Endodermal cell (in vitro differentiated cells): Measurements from ENCODE around the gene FHDC1. TPM values are rescaled to one million over a fixed set of nuclear protein-coding genes. Genes with fewer than 3 reads are reported as not detected.

Source experiments
- DNase-seq: peaks from one replicate; pipeline ENCODE4 v3.0.0-alpha.2; 2017
- H3K27ac ChIP-seq: 2 replicates; pipeline ENCODE4 v1.5.1; 2013; ENCODE audit warnings: mild to moderate bottlenecking, low read depth, low read length, moderate library complexity
- H3K27me3 ChIP-seq: 2 replicates; pipeline ENCODE4 v1.6.1; 2013; ENCODE audit warnings: mild to moderate bottlenecking, low read length, moderate library complexity; ENCODE audit not compliant: insufficient read depth, control insufficient read depth, poor library complexity, severe bottlenecking
- H3K36me3 ChIP-seq: 2 replicates; pipeline ENCODE4 v1.7.0; 2013; ENCODE audit warnings: mild to moderate bottlenecking, low read length, moderate library complexity; ENCODE audit not compliant: control insufficient read depth, insufficient read depth
- H3K4me1 ChIP-seq: one replicate; pipeline ENCODE4 v1.7.0; 2013; ENCODE audit warnings: low read length; ENCODE audit not compliant: control insufficient read depth, insufficient read depth
- H3K4me3 ChIP-seq: 2 replicates; pipeline ENCODE4 v1.5.1; 2013; ENCODE audit warnings: mild to moderate bottlenecking, low read length, moderate library complexity
- H3K9ac ChIP-seq: 2 replicates; pipeline ENCODE4 v1.6.1; 2013; ENCODE audit warnings: mild to moderate bottlenecking, low read length, moderate library complexity; ENCODE audit not compliant: poor library complexity, severe bottlenecking; ENCODE audit errors: extremely low read depth
- H3K9me3 ChIP-seq: 2 replicates; pipeline ENCODE4 v1.6.1; 2013; ENCODE audit warnings: mild to moderate bottlenecking, low read length, moderate library complexity; ENCODE audit not compliant: control insufficient read depth
- H3K27ac Mint-ChIP-seq: 2 replicates; pipeline ENCODE4 v1.8.0; 2020; ENCODE audit warnings: mixed read lengths
- H3K27me3 Mint-ChIP-seq: 2 replicates; pipeline ENCODE4 v1.8.0; 2021; ENCODE audit warnings: mild to moderate bottlenecking, mixed read lengths; ENCODE audit not compliant: insufficient read depth
- H3K36me3 Mint-ChIP-seq: 2 replicates; pipeline ENCODE4 v1.8.0; 2020; ENCODE audit warnings: low read depth, mixed read lengths
- H3K4me1 Mint-ChIP-seq: 2 replicates; pipeline ENCODE4 v1.8.0; 2020; ENCODE audit warnings: mixed read lengths
- H3K4me3 Mint-ChIP-seq: 2 replicates; pipeline ENCODE4 v1.8.0; 2020; ENCODE audit warnings: mild to moderate bottlenecking, moderate library complexity, mixed read lengths
- H3K9me3 Mint-ChIP-seq: 2 replicates; pipeline ENCODE4 v1.8.0; 2020; ENCODE audit warnings: mild to moderate bottlenecking, mixed read lengths
- CTCF ChIP-seq: fragments of 200-600 bp; sonication (generic); conservative IDR thresholded peaks from 2 replicates; pipeline ENCODE4 v1.5.0; 2021; ENCODE audit warnings: antibody characterized with exemption, mild to moderate bottlenecking
- WGBS, 2 experiments: methylation state at CpG; one replicate each; pipeline versions ENCODE4 v1.1.5 to v1.1.7; 2013; ENCODE audit warnings: missing lambda C conversion rate in 2 of 2, mixed read lengths in 1 of 2; ENCODE audit not compliant: insufficient coverage in 1 of 2, insufficient read length in 1 of 2; 5-methylcytosine and 5-hydroxymethylcytosine counted together
- total RNA-seq, 2 donors: library from RNA; stranded (reverse); fragmentation: NEBNext Ultra II Directional in 1 of 2; extraction: Animal tissue kit (Norgen Biotek cat#: 25700) in 1 of 2; gene quantifications; 2 replicates in 1 of 2; 3 replicates in 1 of 2; pipeline ENCODE4 v1.2.1, GENCODE V29; 2021

Gene FHDC1
- total RNA-seq, 2 donors from 2014 or later: 2.5 to 7.9 TPM

GRCh38 chr4:152997771-152998487 is 61.8 kb downstream of the FHDC1 start:
- H3K27me3 Mint-ChIP-seq: peaks cover 4% of the 10 kb centered on the region
- H3K27ac ChIP-seq: no peak overlapping the region
- no peaks in the 10 kb centered on the region for H3K9me3 Mint-ChIP-seq
- H3K36me3 Mint-ChIP-seq: no peaks in the 10 kb centered on the region
- H3K4me3 ChIP-seq: no peak overlapping the region
- no peak for DNase-seq
- H3K27me3 ChIP-seq: no peaks in the 10 kb centered on the region
- H3K27ac Mint-ChIP-seq: no peak overlapping the region
- H3K4me3 Mint-ChIP-seq: no peak overlapping the region
- no peaks in the 10 kb centered on the region for H3K9me3 ChIP-seq
- no peak overlapping the region for H3K9ac ChIP-seq
- WGBS, 2 experiments: 92 to 93% methylated on average over 17 of the region's 17 CpGs
- no peaks in the 10 kb centered on the region for H3K4me1 ChIP-seq
- no peak for TF ChIP-seq CTCF
- no peaks in the 10 kb centered on the region for H3K36me3 ChIP-seq
- peaks cover 28% of the 10 kb centered on the region for H3K4me1 Mint-ChIP-seq

- Mint-ChIP-seq H3K36me3 (no peaks in the 10 kb centered on the region), H3K4me1 (peaks cover 28% of the 10 kb centered on the region), H3K27me3 (peaks cover 5% of the 10 kb centered on the region), H3K4me3 (no peak overlapping the region), H3K9me3 (no peaks in the 10 kb centered on the region), H3K27ac (no peak overlapping the region)
- H3K36me3 ChIP-seq: no peaks in the 10 kb centered on the region
- H3K9me3 ChIP-seq: no peaks in the 10 kb centered on the region
- H3K9ac ChIP-seq: no peak overlapping the region
- H3K4me1 ChIP-seq: no peaks in the 10 kb centered on the region
- no peak overlapping the region for H3K4me3 ChIP-seq
- no peak for DNase-seq
- 87 to 89% methylated on average over 3 to 12 of the region's 12 CpGs for WGBS, 2 experiments
- no peaks in the 10 kb centered on the region for H3K27me3 ChIP-seq
- no peak for TF ChIP-seq CTCF
- peak overlapping the region; percentile 6 for H3K27ac ChIP-seq
Measured at GRCh38 chr4:152998861-152999260, 62.7 kb downstream of the FHDC1 start.

- Mint-ChIP-seq H3K27ac (no peak overlapping the region), H3K4me1 (peaks cover 28% of the 10 kb centered on the region), H3K36me3 (no peaks in the 10 kb centered on the region), H3K27me3 (peaks cover 5% of the 10 kb centered on the region), H3K9me3 (no peaks in the 10 kb centered on the region), H3K4me3 (no peak overlapping the region)
- Histone ChIP-seq H3K27me3 (no peaks in the 10 kb centered on the region), H3K36me3 (no peaks in the 10 kb centered on the region), H3K9ac (no peak overlapping the region), H3K4me1 (no peaks in the 10 kb centered on the region), H3K9me3 (no peaks in the 10 kb centered on the region), H3K27ac (no peak overlapping the region), H3K4me3 (no peak overlapping the region)
- WGBS, 2 experiments: 89 to 93% methylated on average over 6 to 12 of the region's 12 CpGs
- TF ChIP-seq CTCF: no peak
- no peak for DNase-seq
Measured at GRCh38 chr4:152999346-153000075, 63.4 kb downstream of the FHDC1 start.
